ENCODE data around the gene MYH14. TPM values are rescaled to one million over a fixed set of nuclear protein-coding genes. Genes with fewer than 3 reads are reported as not detected.
"Not testable (repeated sequence)": the region's sequence is repeated elsewhere in the genome, so short reads cannot be mapped to it uniquely, and the experiment has no call there.

The MYH14 gene
- polyA plus RNA-seq, 3 donors: 23.1 to 33.4 (median 24.1) TPM

- no peak for DNase-seq (ENCODE audit: extremely low read depth in 1 of 11, low read depth in 9 of 11, low spot score in 4 of 11)
These were observed 119.7 kb downstream of the MYH14 start for GRCh38 chr19:50322931-50323781.

- DNase-seq (ENCODE audit: extremely low read depth in 1 of 11, low read depth in 9 of 11, low spot score in 4 of 11): no peak
These were observed 120.3 kb downstream of the MYH14 start for GRCh38 chr19:50323782-50324133.

GRCh38 chr19:50324331-50324730 lies 120.9 kb downstream of the MYH14 start:
- DNase-seq (ENCODE audit: extremely low read depth in 1 of 11, low read depth in 9 of 11, low spot score in 4 of 11): no peak

GRCh38 chr19:50325310-50326100 lies 122.1 kb downstream of the MYH14 start:
- DNase-seq (ENCODE audit: extremely low read depth in 1 of 11, low read depth in 9 of 11, low spot score in 4 of 11): peak in 4 of 11 donors; percentile 63 to 72 (median 68)

DNA sequence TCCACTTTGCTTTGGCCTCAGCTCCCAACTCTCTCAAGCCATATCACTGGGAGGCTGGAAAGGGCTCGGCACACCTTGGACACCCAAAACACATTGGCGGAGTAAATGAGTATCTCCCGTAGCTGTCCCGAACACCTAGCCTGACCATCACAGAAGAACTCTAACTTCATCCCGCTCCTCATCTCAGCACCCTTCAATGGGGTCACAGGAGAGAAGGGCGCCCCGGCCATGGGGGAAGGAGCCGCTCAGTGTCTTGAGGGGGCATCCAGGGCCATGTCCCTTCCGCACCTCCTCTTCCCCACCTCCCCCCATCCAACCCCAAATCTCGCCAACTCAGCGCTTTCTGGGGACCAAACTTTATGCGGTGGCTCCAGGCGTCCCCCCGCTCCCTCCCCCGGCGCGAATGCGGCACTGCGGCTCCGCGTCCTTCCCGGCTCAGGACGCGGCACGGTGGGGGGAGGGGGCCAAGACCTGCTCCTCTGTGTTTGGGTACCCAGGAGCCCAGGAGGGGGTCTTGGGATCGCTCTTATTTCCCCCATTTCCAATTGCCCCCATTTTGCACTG lies 122.8 kb downstream of the MYH14 start:
- no peak for DNase-seq (ENCODE audit: extremely low read depth in 1 of 11, low read depth in 9 of 11, low spot score in 4 of 11)

- DNase-seq (ENCODE audit: extremely low read depth in 1 of 11, low read depth in 9 of 11, low spot score in 4 of 11): no peak
These were observed 123.6 kb downstream of the MYH14 start for GRCh38 chr19:50327013-50327412.

- DNase-seq (ENCODE audit: extremely low read depth in 1 of 11, low read depth in 9 of 11, low spot score in 4 of 11): no peak
These were observed 124.2 kb downstream of the MYH14 start for GRCh38 chr19:50327461-50328223.

- DNase-seq (ENCODE audit: extremely low read depth in 1 of 11, low read depth in 9 of 11, low spot score in 4 of 11): no peak
These were observed 124.9 kb downstream of the MYH14 start for GRCh38 chr19:50328224-50328872.

DNA sequence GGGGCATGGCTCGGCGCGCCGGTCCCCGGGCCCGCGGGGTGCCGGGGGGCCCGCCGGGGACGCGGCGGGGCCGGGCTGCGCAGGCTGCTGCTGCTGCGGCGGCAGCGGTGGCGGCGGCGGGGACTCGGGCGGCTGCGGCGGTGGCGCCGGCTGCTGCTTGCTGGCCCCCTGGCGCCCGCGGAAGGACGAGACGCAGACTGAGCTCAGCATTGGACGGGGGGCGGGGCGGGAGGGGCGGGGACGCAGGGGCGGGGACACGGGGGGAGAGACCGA lies 125.4 kb downstream of the MYH14 start:
- no peak for DNase-seq (ENCODE audit: extremely low read depth in 1 of 11, low read depth in 9 of 11, low spot score in 4 of 11)

DNA sequence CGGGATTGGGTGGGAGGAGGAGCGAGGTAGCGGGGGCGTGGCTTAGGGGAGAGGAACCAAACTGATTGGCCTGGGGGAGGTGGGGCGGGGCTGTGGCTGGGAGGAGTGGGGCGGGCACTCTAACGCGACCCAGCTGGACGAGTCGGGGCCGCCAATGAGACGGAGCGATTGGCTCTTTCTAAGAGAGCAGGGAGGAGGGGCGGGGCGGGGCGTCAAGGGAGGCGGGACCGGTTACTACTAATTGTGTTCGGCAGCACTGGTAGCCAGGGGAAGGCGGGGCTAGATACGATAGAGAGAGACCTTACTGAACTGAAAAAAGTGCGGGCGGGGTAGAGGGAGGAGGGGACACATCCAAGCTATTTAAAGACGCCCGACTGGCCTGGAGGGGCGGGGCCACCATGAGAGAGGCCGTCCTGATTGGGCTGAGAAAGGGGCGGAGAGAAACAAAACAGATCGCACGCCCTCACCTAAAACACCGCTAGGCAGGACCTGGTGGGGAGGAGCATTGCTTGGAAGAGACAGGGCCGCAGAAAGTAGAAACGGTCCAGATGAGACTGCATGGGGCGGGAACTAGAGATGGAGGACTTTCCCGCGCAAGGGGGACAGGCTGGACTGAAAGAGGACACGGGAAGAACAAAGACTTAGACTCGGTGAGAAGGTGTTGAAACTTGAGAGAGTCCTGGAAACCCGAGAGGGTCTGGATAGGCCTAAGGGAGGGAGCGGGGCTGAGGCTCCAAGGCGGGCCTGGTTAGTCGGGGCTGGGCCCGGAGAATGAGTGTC lies 125.9 kb downstream of the MYH14 start, which contains the start of gene KCNC3:
Gene KCNC3 (minus strand): TSS at position 232 of the 780 bp plus-strand sequence. CDS start 295 bp downstream, outside the sequence.
- peak; percentile 91 to 99 (median 96) for DNase-seq (ENCODE audit: extremely low read depth in 1 of 11, low read depth in 9 of 11, low spot score in 4 of 11)

DNA sequence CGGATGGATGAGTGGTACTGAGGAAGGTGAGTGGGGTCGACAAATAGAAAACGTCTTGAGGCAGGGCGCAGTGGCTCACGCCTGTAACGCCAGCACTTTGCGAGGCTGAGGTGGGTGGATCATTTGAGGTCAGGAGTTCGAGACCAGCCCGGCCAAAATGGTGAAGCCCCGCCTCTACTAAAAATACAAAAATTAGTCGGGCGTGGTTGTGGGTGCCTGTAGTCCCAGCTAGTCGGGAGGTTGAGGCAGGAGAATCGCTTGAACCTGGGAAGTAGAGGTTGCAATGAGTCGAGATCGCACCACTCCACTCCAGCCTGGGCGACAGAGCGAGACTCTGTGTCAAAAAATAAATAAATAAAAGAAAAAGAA lies 126.5 kb downstream of the MYH14 start:
- DNase-seq (ENCODE audit: extremely low read depth in 1 of 11, low read depth in 9 of 11, low spot score in 4 of 11): not testable (repeated sequence)

DNA sequence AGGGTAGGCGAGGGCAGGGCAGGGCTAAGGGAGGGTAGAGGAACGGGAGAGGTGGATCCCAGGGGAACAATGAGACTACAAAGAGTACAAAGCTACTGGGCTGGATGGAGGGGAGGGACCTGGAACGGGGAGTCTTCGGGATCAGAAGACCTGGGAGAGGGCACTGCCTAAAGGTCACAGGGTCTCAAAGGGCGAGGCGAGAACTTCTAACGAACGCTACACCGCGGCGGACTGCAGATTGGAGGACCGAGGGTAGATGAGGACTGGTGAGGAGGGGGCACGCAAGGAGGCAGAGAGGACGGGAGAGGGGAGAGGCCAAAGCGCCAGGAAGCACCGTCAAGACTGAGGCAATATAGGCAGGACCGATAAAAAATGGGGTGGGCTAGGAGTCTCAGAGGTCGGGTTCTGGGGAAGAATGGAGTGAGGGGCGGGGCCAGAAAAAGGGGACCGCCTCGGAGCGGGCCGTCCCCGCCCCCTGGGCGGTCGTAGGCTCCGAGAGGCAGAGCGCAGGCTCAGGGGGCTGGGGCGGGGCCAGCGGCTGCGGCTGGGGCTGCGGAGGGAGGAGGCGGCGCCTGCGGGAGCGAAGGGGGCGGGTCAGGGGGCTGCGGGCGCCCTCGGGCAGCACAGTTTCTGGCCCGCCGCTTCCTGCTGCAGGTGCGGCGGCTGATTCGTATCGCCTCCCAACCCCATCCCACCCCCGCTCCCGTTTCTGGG lies 127.1 kb downstream of the MYH14 start:
- peak in 9 of 11 donors; percentile 74 to 87 (median 80) for DNase-seq (ENCODE audit: extremely low read depth in 1 of 11, low read depth in 9 of 11, low spot score in 4 of 11)

DNA sequence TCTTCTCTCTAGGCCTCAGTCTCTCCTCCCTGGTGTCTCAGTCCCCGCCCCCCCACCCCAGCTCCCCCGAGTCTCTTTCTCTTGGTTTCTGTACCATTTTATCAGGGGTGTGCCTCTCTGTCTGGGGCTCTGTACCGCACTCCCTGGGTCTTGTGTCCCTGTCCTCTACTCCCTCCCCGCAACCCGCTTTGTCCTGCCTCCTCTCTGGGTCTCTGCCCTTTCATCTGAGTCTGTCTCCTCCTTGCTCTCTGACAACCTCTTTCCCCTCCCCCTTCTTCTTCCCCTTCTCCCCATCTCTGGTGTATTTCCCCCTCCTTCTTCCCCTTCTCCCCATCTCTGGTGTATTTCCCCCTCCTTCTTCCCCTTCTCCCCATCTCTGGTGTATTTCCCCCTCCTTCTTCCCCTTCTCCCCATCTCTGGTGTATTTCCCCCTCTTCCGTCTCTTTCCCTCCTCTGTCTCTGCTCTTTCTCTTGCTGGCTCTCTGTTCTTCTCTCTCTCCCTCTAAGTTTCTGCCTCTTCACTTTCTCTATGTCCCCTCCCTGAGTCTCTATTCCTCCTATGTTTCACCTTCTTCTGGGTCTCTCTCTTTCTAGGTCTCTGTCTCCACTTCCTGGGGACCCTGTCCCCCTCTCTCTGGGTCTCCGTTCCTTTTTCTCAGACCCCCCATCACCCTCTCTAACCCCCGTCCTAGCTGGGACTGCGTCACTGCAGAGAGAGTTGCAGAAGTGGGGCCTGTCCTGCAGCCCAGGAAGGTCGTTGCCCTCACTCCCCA lies 128.0 kb downstream of the MYH14 start:
- DNase-seq (ENCODE audit: extremely low read depth in 1 of 11, low read depth in 9 of 11, low spot score in 4 of 11): no peak

- no peak for DNase-seq (ENCODE audit: extremely low read depth in 1 of 11, low read depth in 9 of 11, low spot score in 4 of 11)
These were observed 128.5 kb downstream of the MYH14 start for GRCh38 chr19:50331994-50332243.

- peak in 3 of 11 donors; percentile 59 to 71 (median 62) for DNase-seq (ENCODE audit: extremely low read depth in 1 of 11, low read depth in 9 of 11, low spot score in 4 of 11)
These were observed 129.0 kb downstream of the MYH14 start for GRCh38 chr19:50332244-50333038.

GRCh38 chr19:50333235-50333736 lies 129.9 kb downstream of the MYH14 start:
- DNase-seq (ENCODE audit: extremely low read depth in 1 of 11, low read depth in 9 of 11, low spot score in 4 of 11): peak in 10 of 11 donors; percentile 80 to 93 (median 89)
